ENCODE results near the gene HLA-B. TPM values are rescaled to one million over a fixed set of nuclear protein-coding genes. Genes with fewer than 3 reads are reported as not detected.

The HLA-B gene
- total RNA-seq, 1 donor from 2014 or later, result 914 TPM

DNA sequence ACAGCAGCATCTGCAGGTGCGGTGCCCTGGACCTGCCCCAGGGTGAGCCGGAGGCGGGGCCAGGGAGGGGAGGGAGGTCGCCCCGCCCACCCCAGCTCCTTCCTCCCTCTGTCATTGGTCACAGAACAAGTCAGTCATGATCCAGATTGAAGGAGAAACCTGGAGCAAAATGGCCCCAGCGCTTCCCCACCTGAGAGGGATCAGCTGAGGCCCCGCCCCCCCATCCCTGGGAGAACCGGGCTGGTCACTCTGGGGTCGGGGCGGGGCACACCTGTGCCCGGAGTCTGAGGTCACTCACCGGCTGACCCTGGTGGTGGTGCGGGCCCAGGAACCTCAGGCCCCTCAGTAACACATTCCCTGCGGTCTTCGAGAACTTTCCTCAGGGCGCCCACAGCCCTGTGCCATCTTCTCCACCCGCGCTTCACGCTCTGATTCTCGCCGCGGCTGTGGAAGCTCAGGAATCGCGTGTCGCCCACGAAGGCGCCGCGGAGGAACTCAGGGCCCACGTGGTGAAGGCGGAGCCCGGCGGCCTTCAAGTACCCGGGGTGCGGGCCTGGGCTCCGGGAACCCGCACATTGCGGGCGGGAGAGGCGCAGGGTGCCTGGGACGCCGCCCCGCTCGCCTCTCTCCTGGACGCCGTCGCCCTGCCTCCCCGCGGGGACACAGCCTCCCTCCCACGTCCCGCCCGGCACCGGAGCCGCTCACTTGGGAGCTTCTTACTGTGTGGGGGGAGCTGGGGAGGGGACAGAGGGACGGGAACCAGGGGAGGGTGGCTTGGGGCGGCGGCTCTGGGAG, 48.7 kb downstream of the HLA-B start:
- DNase-seq (ENCODE audit: low spot score), result no peak

DNA sequence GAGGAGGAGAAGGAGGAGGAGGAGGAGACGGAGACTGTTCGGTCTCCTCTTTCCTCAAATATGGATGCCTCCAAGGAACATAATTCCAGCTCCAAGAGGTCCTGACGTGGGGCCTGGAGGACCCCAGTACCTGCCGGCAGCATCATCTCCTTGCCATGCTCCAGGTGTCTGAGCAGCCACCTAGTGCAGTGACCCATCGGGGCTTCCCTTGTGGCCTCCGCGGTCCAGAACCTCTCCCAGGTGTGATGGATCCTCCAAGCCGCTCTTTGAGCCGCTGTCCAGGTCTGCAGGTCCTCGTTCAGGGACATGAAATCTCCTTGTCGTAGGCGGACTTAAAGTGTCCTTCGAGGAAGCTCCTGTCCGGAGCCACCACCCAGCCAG, 49.3 kb downstream of the HLA-B start:
- DNase-seq (ENCODE audit: low spot score), result no peak

DNA sequence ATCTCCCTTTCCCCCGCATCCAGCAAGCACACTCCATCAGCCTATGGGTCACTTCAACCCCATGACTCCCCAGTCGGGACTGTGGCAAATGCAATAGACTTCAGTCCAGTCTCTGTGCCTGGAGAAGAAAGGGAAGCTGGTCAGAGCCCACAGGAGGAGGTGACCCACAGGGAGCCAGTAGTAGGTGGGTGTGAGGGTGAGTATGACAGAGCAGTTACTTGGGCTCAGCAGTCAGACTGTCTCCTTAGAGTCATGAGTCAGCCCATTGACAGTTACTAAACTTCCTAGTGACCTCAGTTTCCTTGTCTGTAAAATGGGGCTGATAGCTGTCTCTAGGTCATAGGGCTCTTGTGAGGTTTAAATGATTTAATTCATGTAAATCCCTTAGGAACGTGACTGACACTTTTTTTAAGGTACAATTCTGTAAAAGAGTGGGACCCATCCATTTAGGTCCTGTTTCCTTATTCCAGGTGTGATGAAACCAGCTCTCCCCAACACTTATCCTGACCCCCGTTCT, 51.2 kb downstream of the HLA-B start:
- DNase-seq (ENCODE audit: low spot score), result no peak

DNA sequence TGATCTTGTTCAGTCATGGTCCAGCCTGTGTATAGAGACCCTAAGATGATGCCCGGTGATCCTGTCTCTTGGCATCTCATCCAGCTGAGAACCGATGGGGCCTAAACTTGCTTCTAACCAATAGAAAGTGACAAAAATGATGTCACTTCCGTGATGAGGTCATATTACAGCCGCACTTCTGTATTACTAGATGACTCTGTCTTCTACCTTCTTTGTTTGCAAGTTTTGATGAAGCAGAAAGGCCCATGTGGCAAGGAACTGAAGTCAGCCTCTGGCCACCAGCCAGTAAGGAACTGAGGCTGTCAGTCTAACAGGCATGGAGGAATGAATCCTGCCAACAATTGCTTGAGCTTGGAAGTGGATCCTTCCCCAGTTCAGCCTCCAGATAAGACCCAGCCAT, 52.3 kb downstream of the HLA-B start:
- DNase-seq (ENCODE audit: low spot score), result no peak

Small RNAs within 50 kb of the gene (microRNA-seq; reads per million reads assigned to microRNA genes)
- not detected for gene MIR6891 (ENCODE audit: borderline number of aligned reads)

Other genes with a start within 250 kb of the HLA-B start
- gene C6orf15, start 244.6 kb downstream of the HLA-B start, total RNA-seq, result not detected
- gene PSORS1C1, start 242.4 kb downstream of the HLA-B start, total RNA-seq, result 0.45 TPM
- gene CDSN, start 236.7 kb downstream of the HLA-B start, total RNA-seq, result not detected
- gene PSORS1C2, start 218.1 kb downstream of the HLA-B start, total RNA-seq, result not detected
- gene CCHCR1, start 199.4 kb downstream of the HLA-B start, total RNA-seq, result 8.4 TPM
- gene TCF19, start 198.6 kb downstream of the HLA-B start, total RNA-seq, result 2.1 TPM
- 0.93 TPM for gene POU5F1, start 186.5 kb downstream of the HLA-B start, total RNA-seq
- gene HLA-C, start 85.1 kb downstream of the HLA-B start, total RNA-seq, result 425 TPM
- 9.9 TPM for gene MICA, start 46.4 kb upstream of the HLA-B start, total RNA-seq
- 4.5 TPM for gene MICB, start 141.0 kb upstream of the HLA-B start, total RNA-seq
- not detected for gene MCCD1, start 171.8 kb upstream of the HLA-B start, total RNA-seq
- 268 TPM for gene DDX39B, start 184.8 kb upstream of the HLA-B start, total RNA-seq
- gene ATP6V1G2, start 189.4 kb upstream of the HLA-B start, total RNA-seq, result 1.1 TPM
- 11.4 TPM for gene NFKBIL1, start 190.4 kb upstream of the HLA-B start, total RNA-seq
- not detected for gene LTA, start 215.1 kb upstream of the HLA-B start, total RNA-seq
- gene TNF, start 218.4 kb upstream of the HLA-B start, total RNA-seq, result 1.2 TPM
- 1.4 TPM for gene LTB, start 225.2 kb upstream of the HLA-B start, total RNA-seq
- gene LST1, start 229.1 kb upstream of the HLA-B start, total RNA-seq, result 23.8 TPM
- not detected for gene NCR3, start 235.8 kb upstream of the HLA-B start, total RNA-seq